Loucy (cell line): Measurements from ENCODE around the gene DOCK3.

Experiments used
- H2AFZ ChIP-seq: fragments of 200-600 bp; sonication (generic); 2 replicates; pipeline ENCODE4 v1.6.0; 2016; ENCODE audit warnings: antibody characterized with exemption, mild to moderate bottlenecking, low read length, moderate library complexity
- H3F3A ChIP-seq: fragments of 200-600 bp; 2 replicates; pipeline ENCODE4 v1.6.0; 2016; ENCODE audit warnings: antibody characterized with exemption, low read depth, mild to moderate bottlenecking
- H3K27me3 ChIP-seq: fragments of 200-600 bp; sonication (generic); 2 replicates; pipeline ENCODE4 v1.6.1; 2014; ENCODE audit warnings: low read length, mild to moderate bottlenecking; ENCODE audit not compliant: insufficient read depth, poor library complexity, severe bottlenecking
- H3K36me3 ChIP-seq: fragments of 200-600 bp; sonication (generic); 2 replicates; pipeline ENCODE4 v1.6.1; 2016; ENCODE audit warnings: low read length; ENCODE audit not compliant: insufficient read depth
- H3K4me1 ChIP-seq: fragments of 200-600 bp; sonication (generic); 2 replicates; pipeline ENCODE4 v1.5.1; 2014; ENCODE audit warnings: low read length, mild to moderate bottlenecking; ENCODE audit not compliant: insufficient read depth, poor library complexity, severe bottlenecking
- H3K4me2 ChIP-seq: fragments of 200-600 bp; sonication (generic); 2 replicates; pipeline ENCODE4 v1.6.0; 2014; ENCODE audit warnings: antibody characterized with exemption, low read length, low read depth, mild to moderate bottlenecking; ENCODE audit not compliant: poor library complexity, severe bottlenecking
- H3K4me3 ChIP-seq: fragments of 200-600 bp; sonication (generic); 2 replicates; pipeline ENCODE4 v1.5.1; 2014; ENCODE audit warnings: low read length, mild to moderate bottlenecking, mixed read lengths; ENCODE audit not compliant: poor library complexity, severe bottlenecking
- H3K79me2 ChIP-seq: fragments of 200-600 bp; sonication (generic); 2 replicates; pipeline ENCODE4 v1.6.1; 2014; ENCODE audit warnings: low read length; ENCODE audit not compliant: insufficient read depth
- H3K9ac ChIP-seq: fragments of 200-600 bp; sonication (generic); 2 replicates; pipeline ENCODE4 v1.6.0; 2014; ENCODE audit warnings: mild to moderate bottlenecking, low read depth, low read length, moderate library complexity; ENCODE audit not compliant: poor library complexity, severe bottlenecking
- H3K9me2 ChIP-seq: fragments of 200-600 bp; sonication (generic); replicated peaks from 2 replicates; pipeline ENCODE4 v1.6.1; 2016; ENCODE audit warnings: low read depth, low read length, mixed read lengths
- H3K9me3 ChIP-seq: fragments of 200-600 bp; sonication (generic); 2 replicates; pipeline ENCODE4 v1.6.1; 2014; ENCODE audit warnings: mild to moderate bottlenecking, antibody characterized with exemption, low read length, low read depth; ENCODE audit not compliant: insufficient read depth
- H4K20me1 ChIP-seq: fragments of 200-600 bp; sonication (generic); 2 replicates; pipeline ENCODE4 v1.6.0; 2014; ENCODE audit warnings: antibody characterized with exemption, low read length, mild to moderate bottlenecking; ENCODE audit not compliant: insufficient read depth, poor library complexity, severe bottlenecking
- CTCF ChIP-seq: fragments of 200-600 bp; sonication (generic); conservative IDR thresholded peaks from 2 replicates; pipeline ENCODE4 v1.5.1; 2014; ENCODE audit warnings: mild to moderate bottlenecking, antibody characterized with exemption, low read length
- EZH2phosphoT487 ChIP-seq: fragments of 200-600 bp; IDR thresholded peaks from 2 replicates; pipeline ENCODE4 v1.6.1; 2018; ENCODE audit warnings: antibody characterized with exemption, mild to moderate bottlenecking, moderate library complexity, borderline replicate concordance

Gene DOCK3

GRCh38 chr3:50674349-50675178 is at the start of gene DOCK3:
DOCK3 (plus strand) TSS chr3:50674927; CDS start chr3:50675264, 337 bp downstream.
- Histone ChIP-seq H2AFZ (no peak within 1 kb of the TSS), H3K4me1 (no peaks in the 10 kb centered on the region), H3K9me2 (no peaks in the 10 kb centered on the region), H3F3A (no peaks in the 10 kb centered on the region), H3K79me2 (no peaks in the 10 kb centered on the region), H3K9ac (no peak within 1 kb of the TSS), H3K36me3 (no peaks in the 10 kb centered on the region), H4K20me1 (no peaks in the 10 kb centered on the region), H3K9me3 (no peaks in the 10 kb centered on the region), H3K27me3 (no peaks in the 10 kb centered on the region), H3K4me2 (no peak within 1 kb of the TSS), H3K4me3 (no peak within 1 kb of the TSS)
- TF ChIP-seq CTCF (no peak), EZH2phosphoT487 (no peak)

GRCh38 chr3:50625231-50626182 is 49.2 kb upstream of the DOCK3 start:
- Histone ChIP-seq H3K36me3 (peaks cover 14% of the 10 kb centered on the region; the same call in 1 of the 2 replicates), H4K20me1 (peaks cover 39% of the 10 kb centered on the region), H3F3A (peaks cover 8% of the 10 kb centered on the region; the same call in 1 of the 2 replicates), H3K9me3 (no peaks in the 10 kb centered on the region), H3K27me3 (no peaks in the 10 kb centered on the region), H3K79me2 (peaks cover 100% of the 10 kb centered on the region), H2AFZ (no peak overlapping the region), H3K4me3 (peak overlapping the region; percentile 97), H3K9ac (peak overlapping the region; percentile 98), H3K4me2 (peak overlapping the region; percentile 95), H3K4me1 (peaks cover 94% of the 10 kb centered on the region), H3K9me2 (no peaks in the 10 kb centered on the region)
- no peak for TF ChIP-seq EZH2phosphoT487
- TF ChIP-seq CTCF = no peak

GRCh38 chr3:50626401-50626800 is 48.3 kb upstream of the DOCK3 start:
- Histone ChIP-seq H3K4me1 (peaks cover 96% of the 10 kb centered on the region), H3F3A (peaks cover 10% of the 10 kb centered on the region; the same call in 1 of the 2 replicates), H3K9me3 (no peaks in the 10 kb centered on the region), H3K79me2 (peaks cover 100% of the 10 kb centered on the region), H3K4me2 (peak overlapping the region; percentile 95), H3K9me2 (no peaks in the 10 kb centered on the region), H3K9ac (peak overlapping the region; percentile 98), H3K4me3 (peak overlapping the region; percentile 97), H4K20me1 (peaks cover 44% of the 10 kb centered on the region), H2AFZ (no peak overlapping the region), H3K36me3 (peaks cover 14% of the 10 kb centered on the region; the same call in 1 of the 2 replicates), H3K27me3 (no peaks in the 10 kb centered on the region)
- TF ChIP-seq CTCF = 0 out of 2 replicates have a peak, but pooled peaks have one; percentile 17
- TF ChIP-seq EZH2phosphoT487 = no peak
